NT2/D1 (cell line): ENCODE measurements around the gene SAT1.
A peak's percentile ranks its signal among the peaks of the same experiment; 100 is the strongest.

ENCODE experiments used
- DNase-seq: peaks from one replicate; pipeline ENCODE4 v3.0.0-alpha.2; 2011; ENCODE audit warnings: low read depth, low spot score
- H3K27me3 ChIP-seq: 2 replicates; pipeline ENCODE4 v1.6.0; 2011; ENCODE audit warnings: mild to moderate bottlenecking; ENCODE audit not compliant: insufficient read length, insufficient read depth
- H3K36me3 ChIP-seq: 2 replicates; pipeline ENCODE4 v1.6.1; 2011; ENCODE audit warnings: mild to moderate bottlenecking, low read length, mixed read lengths; ENCODE audit not compliant: insufficient read depth, insufficient read length
- H3K4me1 ChIP-seq: 2 replicates; pipeline ENCODE4 v1.5.1; 2011; ENCODE audit not compliant: insufficient read depth, insufficient read length
- H3K4me3 ChIP-seq: 2 replicates; pipeline ENCODE4 v1.5.1; 2011; ENCODE audit warnings: low read depth; ENCODE audit not compliant: insufficient read length
- H3K9ac ChIP-seq: 2 replicates; pipeline ENCODE4 v1.6.0; 2011; ENCODE audit warnings: low read depth; ENCODE audit not compliant: insufficient read length
- H3K9me3 ChIP-seq: 2 replicates; pipeline ENCODE4 v1.5.1; 2011; ENCODE audit warnings: mild to moderate bottlenecking, low read length; ENCODE audit not compliant: insufficient read depth
- SUZ12 ChIP-seq: IDR thresholded peaks from 2 replicates; pipeline ENCODE4 v1.6.1; 2011; ENCODE audit not compliant: insufficient read length, insufficient read depth; ENCODE audit errors: extremely low read depth
- YY1 ChIP-seq: IDR thresholded peaks from 2 replicates; pipeline ENCODE4 v1.6.1; 2011; ENCODE audit not compliant: insufficient read length, insufficient read depth
- ZNF274 ChIP-seq: IDR thresholded peaks from 2 replicates; pipeline ENCODE4 v1.6.1; 2011; ENCODE audit warnings: mild to moderate bottlenecking, low read depth, low read length

The SAT1 gene

GRCh38 chrX:23749129-23749528, 33.8 kb upstream of the SAT1 start:
- TF ChIP-seq YY1 (no peak), SUZ12 (no peak), ZNF274 (no peak)
- no peak overlapping the region for H3K9ac ChIP-seq
- H3K27me3 ChIP-seq = no peaks in the 10 kb centered on the region
- DNase-seq = no peak
- H3K4me1 ChIP-seq = no peaks in the 10 kb centered on the region
- no peaks in the 10 kb centered on the region for H3K9me3 ChIP-seq
- no peaks in the 10 kb centered on the region for H3K36me3 ChIP-seq
- no peak overlapping the region for H3K4me3 ChIP-seq

- no peaks in the 10 kb centered on the region for H3K27me3 ChIP-seq
- TF ChIP-seq SUZ12 = no peak
- no peak for TF ChIP-seq ZNF274
- TF ChIP-seq YY1 = no peak
- no peak for DNase-seq
- H3K9ac ChIP-seq = no peak overlapping the region
- no peaks in the 10 kb centered on the region for H3K36me3 ChIP-seq
- no peaks in the 10 kb centered on the region for H3K4me1 ChIP-seq
- no peaks in the 10 kb centered on the region for H3K9me3 ChIP-seq
- H3K4me3 ChIP-seq = no peak overlapping the region
Measured at GRCh38 chrX:23749576-23749975, 33.4 kb upstream of the SAT1 start.

GRCh38 chrX:23752740-23753415, 30.1 kb upstream of the SAT1 start:
- no peak overlapping the region for H3K9ac ChIP-seq
- DNase-seq = no peak
- no peaks in the 10 kb centered on the region for H3K4me1 ChIP-seq
- no peak for TF ChIP-seq SUZ12
- no peak for TF ChIP-seq YY1
- TF ChIP-seq ZNF274 = no peak
- H3K4me3 ChIP-seq = no peak overlapping the region
- no peaks in the 10 kb centered on the region for H3K36me3 ChIP-seq
- no peaks in the 10 kb centered on the region for H3K9me3 ChIP-seq
- H3K27me3 ChIP-seq = no peaks in the 10 kb centered on the region

- Histone ChIP-seq H3K4me3 (no peak overlapping the region), H3K27me3 (no peaks in the 10 kb centered on the region), H3K9ac (no peak overlapping the region), H3K36me3 (no peaks in the 10 kb centered on the region), H3K9me3 (no peaks in the 10 kb centered on the region), H3K4me1 (no peaks in the 10 kb centered on the region)
- no peak for DNase-seq
- TF ChIP-seq ZNF274 (no peak), SUZ12 (no peak), YY1 (no peak)
Measured at GRCh38 chrX:23754664-23755063, 28.3 kb upstream of the SAT1 start.

- H3K4me3 ChIP-seq = no peak overlapping the region
- H3K9ac ChIP-seq = no peak overlapping the region
- no peaks in the 10 kb centered on the region for H3K36me3 ChIP-seq
- H3K9me3 ChIP-seq = no peaks in the 10 kb centered on the region
- DNase-seq = peak; percentile 63
- H3K4me1 ChIP-seq = no peaks in the 10 kb centered on the region
- no peak for TF ChIP-seq SUZ12
- TF ChIP-seq YY1 = no peak
- no peak for TF ChIP-seq ZNF274
- H3K27me3 ChIP-seq = no peaks in the 10 kb centered on the region
Measured at GRCh38 chrX:23756165-23756564, 26.8 kb upstream of the SAT1 start.

GRCh38 chrX:23759821-23760220, 23.2 kb upstream of the SAT1 start:
- Histone ChIP-seq H3K9me3 (no peaks in the 10 kb centered on the region), H3K36me3 (no peaks in the 10 kb centered on the region), H3K9ac (no peak overlapping the region), H3K4me3 (no peak overlapping the region), H3K27me3 (no peaks in the 10 kb centered on the region), H3K4me1 (no peaks in the 10 kb centered on the region)
- no peak for TF ChIP-seq SUZ12
- no peak for DNase-seq

GRCh38 chrX:23764188-23764984, 18.6 kb upstream of the SAT1 start:
- TF ChIP-seq YY1 = no peak
- TF ChIP-seq SUZ12 = no peak
- TF ChIP-seq ZNF274 = no peak
- no peak for DNase-seq
- Histone ChIP-seq H3K36me3 (no peaks in the 10 kb centered on the region), H3K9me3 (peaks cover 13% of the 10 kb centered on the region; the same call in 1 of the 2 replicates), H3K9ac (no peak overlapping the region), H3K27me3 (no peaks in the 10 kb centered on the region), H3K4me3 (no peak overlapping the region), H3K4me1 (no peaks in the 10 kb centered on the region)
